Head of caudate nucleus (tissue), 42 donors: ENCODE data around the gene CYBRD1.
A peak's percentile ranks its signal among the peaks of the same experiment; 100 is the strongest.
"Not testable (repeated sequence)": the region's sequence is repeated elsewhere in the genome, so short reads cannot be mapped to it uniquely, and the experiment has no call there.

Experiments used
- DNase-seq, 42 donors: peaks; one replicate each; pipeline versions ENCODE4 v3.0.0 to v3.0.0-alpha.2; 2020 to 2021; ENCODE audit warnings: mixed read lengths in 7 of 42
- intact Hi-C: fragments of 100-400 bp; cut with DNase I; formaldehyde crosslinking; loops from one replicate; pipeline ENCODE4 v1.15.0; 2022

The CYBRD1 gene, protein sequence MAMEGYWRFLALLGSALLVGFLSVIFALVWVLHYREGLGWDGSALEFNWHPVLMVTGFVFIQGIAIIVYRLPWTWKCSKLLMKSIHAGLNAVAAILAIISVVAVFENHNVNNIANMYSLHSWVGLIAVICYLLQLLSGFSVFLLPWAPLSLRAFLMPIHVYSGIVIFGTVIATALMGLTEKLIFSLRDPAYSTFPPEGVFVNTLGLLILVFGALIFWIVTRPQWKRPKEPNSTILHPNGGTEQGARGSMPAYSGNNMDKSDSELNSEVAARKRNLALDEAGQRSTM

DNA sequence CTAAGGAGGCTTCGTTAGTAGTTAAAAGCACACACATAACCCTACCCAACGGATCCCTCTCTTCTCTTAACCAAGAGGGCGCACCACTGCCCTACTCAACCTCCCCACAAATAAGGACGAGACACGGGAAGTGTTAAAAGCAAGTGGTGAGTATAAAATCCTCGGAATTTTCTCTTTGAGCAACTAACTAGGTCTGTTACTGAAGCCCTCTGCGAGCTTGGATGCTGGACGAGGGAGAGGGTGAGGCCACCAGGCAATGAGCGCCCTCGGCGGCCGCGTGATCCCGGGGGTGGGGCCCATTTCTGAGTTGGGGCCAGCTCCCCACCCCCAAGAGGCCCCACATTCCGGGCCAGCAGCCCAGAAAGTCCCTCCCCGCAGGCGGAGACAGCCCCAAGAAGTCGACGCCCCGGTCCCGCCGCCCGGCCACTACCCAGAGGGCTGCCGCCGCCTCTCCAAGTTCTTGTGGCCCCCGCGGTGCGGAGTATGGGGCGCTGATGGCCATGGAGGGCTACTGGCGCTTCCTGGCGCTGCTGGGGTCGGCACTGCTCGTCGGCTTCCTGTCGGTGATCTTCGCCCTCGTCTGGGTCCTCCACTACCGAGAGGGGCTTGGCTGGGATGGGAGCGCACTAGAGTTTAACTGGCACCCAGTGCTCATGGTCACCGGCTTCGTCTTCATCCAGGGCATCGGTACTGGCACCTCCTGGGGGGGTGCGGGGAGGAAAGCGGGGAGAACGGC lies at the start of gene CYBRD1:
TSS of gene CYBRD1 (plus strand) at position 423 of the 736 bp plus-strand sequence. CDS start at position 495, 72 bp downstream.
- intact Hi-C loops, result loop anchor here (5.0 kb wide), 1 partner anchor 90 kb away; the partner anchor contains the start of genes DCAF17 and METTL8

DNA sequence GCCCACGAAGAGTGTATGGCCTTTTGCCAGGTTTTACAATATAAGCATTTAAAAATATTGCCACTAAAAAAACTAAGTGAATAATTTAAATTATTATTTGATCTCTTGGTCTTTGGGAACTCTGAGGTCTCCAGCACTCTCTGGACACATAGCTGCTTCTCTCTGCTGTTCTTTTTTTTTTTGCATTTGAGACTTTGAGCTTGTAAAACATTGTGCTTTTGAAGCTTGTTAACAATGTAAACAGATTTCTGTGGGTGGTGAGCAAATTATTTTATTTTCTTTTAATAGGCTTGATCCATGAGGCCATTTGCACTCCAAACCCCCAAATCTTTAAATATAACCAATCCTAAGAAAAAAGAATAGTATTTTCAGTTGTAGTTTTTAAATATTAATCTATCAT lies 46.3 kb upstream of the CYBRD1 start:
- intact Hi-C loops, result no loop called here
- DNase-seq, result no peak

More for the DNA sequence above, at the start of gene CYBRD1:
- peak; percentile 78 to 96 (median 90) for DNase-seq

DNA sequence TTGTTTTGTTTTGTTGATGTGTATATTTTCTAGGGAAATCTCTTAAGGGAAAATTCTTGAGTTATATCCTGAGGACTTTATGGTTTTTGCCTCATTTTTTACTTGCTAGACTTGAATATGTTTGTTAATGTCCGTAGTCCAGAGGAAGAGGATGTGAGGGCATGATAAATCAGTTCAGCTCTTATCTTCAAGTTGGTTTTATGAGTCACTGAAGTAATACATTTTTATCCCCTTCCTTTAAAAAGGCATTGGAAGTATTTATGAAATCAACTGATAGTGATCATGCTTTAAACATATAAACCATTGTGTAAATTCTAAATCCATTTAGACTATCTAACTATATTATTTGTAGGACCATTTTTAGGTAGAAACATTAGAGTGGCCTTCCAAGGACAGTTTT lies 43.9 kb upstream of the CYBRD1 start:
- no peak for DNase-seq
- intact Hi-C loops, result no loop called here

DNA sequence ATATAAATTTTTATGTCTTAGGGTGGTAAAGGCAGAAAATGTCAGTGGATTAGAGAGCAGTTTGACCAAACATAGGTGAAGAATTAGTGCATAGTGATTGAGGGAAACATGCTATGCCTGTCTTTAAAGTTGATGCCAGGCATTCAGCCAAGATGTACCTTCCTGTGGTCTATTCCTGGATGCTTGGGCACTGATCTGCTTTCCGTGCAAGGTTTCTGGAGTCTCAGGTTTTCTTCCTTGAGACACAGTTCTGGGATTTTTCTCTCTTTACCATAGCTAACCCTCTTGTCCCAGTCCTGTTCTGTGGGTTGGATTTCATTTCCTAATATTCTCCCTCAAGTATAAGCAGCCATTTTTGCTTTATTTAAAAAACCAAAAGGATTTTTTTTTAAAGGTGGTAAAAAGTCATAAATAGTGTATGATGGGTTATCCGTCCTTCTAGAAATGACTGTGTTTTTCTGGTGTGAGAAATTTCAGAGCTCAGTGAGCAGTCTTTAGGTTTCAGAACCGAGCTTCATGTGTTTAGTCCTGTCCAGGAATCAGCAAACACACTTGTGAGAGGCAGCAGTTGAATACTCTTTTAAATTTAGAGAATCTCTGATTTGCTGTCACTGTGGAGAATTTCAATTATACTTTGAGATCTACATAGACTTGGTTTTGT lies 43.0 kb upstream of the CYBRD1 start:
- DNase-seq, result no peak
- intact Hi-C loops, result no loop called here

DNA sequence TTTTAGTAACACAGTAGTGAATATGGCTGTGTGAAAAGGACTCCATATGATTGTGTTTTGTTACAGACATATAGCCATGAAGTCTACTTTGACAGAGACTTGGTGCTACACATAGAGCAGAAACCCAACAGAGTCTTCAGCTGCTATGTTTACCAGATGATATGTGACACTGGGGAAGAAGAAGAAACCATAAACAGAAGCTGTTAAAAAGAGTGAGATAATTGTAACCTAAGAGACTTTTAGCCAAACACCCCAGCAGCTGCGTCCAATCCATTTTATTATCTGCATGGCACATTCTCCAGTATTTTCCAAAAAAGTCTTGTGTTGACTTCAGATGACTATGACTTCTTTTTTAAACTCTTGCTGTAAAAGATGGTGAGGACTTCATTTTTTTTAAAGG lies 41.4 kb upstream of the CYBRD1 start:
- DNase-seq, result no peak
- intact Hi-C loops, result no loop called here

DNA sequence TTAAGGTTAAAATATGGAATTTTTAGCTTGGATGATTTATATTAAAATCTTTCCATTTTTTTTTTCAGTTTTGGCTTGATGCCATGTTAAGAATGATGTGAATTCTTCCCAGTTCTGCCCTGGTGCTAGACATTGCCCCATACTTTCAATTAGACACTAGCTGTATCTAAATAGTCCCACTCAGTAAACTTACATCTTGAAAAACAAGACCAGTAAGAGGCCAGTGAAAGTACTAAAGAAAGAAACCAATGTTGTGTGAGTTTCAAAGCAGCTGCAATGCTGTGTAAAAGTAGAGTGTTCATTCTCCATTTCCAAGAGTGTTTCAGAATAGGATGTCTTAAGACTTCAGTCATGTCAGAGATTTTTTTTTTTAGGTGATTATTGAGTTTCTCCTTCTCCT lies 40.0 kb upstream of the CYBRD1 start:
- intact Hi-C loops, result no loop called here
- DNase-seq, result no peak

DNA sequence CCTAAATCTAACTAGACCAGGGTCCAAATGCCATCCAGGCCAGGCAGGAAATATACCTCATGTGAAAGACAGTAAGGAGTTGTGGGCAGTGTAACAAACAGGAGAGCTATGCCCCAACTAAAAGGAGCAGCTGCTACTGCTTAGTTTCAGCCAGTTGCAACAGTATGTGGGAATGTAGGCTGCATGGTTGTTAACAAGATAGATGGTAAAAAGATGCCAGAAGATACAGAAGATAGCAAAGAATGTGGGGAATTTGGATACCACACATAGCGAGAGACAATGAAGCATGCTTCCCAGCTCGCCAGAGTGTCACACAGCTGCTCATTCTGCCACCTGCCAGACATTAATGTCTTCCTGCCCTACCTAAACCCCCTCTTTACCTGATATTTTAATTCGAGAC lies 39.4 kb upstream of the CYBRD1 start:
- no peak for DNase-seq
- intact Hi-C loops, result no loop called here

DNA sequence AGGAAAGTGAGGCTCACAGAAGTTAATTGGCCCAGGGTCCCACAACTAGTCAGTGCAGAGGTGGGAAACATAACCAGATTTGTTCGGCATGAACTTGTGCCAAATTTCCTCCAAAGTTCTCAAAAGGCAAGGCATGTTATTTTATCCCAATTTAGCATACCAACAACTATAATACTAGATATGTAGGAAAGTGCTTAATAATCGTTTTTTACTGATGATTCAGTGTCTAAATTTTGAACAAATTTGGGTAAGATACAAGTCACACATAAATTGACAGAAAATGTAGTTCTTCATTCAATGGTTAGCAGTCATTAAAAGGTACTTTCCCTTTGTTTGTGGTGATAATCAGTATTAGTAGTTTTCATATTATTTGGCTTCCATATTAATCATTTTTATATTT lies 38.5 kb upstream of the CYBRD1 start:
- no peak for DNase-seq

DNA sequence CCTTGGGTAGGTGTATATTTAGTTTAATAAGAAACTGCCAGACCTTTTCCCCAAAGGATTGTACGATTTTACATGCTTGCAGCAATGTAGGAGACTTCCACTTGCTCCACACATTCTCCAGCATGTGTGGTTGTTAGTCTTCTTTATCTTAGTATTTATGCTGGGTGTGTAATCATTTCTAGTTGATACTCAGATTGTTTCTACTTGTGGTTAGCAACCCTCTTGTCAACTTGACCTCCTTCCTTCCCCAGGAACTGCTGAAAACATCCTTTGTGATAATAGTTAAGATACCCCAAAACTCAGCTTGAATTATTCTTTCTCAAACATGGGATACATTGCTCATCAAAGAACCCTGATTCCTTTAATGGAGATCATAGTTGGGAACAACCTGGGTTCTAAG lies 37.2 kb upstream of the CYBRD1 start:
- no peak for DNase-seq
- intact Hi-C loops, result no loop called here

More for the DNA sequence above, 38.5 kb upstream of the CYBRD1 start:
- intact Hi-C loops, result no loop called here

DNA sequence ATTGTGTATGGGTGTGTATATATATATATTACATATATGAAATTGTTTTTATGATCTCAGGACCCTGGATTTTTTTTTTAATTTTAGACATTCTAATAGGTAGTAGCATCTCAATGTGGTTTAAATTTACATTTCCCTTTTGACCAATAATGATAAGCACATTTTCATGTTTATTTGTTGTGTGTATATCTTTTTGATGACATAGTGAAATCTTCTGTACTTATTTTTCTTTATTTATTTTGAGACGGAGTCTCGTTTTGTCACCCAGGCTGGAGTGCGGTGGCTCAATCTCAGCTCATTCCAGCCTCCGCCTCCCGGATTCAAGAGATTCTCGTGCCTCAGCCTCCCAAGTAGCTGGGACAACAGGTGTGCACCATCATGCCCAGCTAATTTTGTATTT lies 35.1 kb upstream of the CYBRD1 start:
- intact Hi-C loops, result no loop called here
- no peak for DNase-seq

DNA sequence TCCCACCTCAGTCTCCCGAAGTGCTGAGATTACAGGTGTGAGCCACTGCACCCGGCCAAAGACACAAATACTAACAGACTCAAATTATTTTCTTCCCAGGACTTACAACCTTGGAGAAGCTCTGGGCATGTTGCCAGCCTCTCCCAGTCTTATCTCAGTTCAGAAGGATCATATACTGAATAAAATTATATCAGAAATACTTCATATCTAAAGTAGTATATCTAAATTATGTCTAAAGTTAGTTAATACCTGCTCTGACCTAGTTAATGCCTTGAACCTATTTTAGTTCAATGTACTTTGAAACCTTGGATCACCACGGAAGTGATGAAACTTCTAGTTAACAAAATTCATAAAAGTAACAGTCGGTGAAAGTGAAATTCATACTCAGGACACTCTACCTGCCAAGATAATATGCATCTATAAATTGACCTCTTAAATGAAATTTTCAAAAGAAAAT lies 34.4 kb upstream of the CYBRD1 start:
- DNase-seq, result no peak
- intact Hi-C loops, result no loop called here

DNA sequence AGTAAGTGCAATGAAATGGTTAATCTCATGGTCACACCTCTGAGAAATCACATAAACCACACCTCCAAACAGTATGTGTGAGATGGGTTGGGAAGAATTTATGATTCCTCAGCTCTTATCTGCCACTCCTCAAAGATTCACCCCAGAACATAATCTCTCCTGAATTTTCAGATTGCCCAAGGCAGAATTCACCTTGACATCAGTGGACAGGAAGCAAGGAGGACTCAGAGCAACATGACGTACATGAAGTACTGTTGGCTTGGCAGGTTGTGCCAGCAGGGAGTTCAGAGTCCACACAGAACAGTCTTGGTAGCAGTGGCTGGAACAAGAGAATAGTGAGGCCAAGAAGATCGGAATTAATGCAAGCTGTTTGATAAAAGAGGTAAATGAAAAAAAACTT lies 31.7 kb upstream of the CYBRD1 start:
- no peak for DNase-seq
- intact Hi-C loops, result no loop called here

DNA sequence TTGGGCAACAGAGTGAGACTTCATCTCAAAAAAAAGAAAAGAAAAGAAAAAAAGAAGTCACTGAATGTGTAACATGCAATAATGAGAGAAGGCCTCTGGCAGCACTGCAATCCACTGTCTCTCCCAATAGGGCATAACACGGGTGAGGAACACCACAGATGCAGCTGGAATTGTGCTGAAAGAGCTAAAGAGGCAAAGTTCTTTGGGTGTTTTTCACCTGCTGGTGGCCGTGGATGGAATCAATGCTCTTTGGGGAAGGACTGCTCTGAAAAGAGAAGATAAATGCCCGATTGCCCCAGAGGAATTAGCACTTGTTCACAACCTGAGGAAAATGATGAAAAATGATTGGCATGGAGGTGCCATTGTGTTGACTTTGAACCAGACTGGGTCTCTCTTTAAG lies 31.0 kb upstream of the CYBRD1 start:
- intact Hi-C loops, result no loop called here

DNA sequence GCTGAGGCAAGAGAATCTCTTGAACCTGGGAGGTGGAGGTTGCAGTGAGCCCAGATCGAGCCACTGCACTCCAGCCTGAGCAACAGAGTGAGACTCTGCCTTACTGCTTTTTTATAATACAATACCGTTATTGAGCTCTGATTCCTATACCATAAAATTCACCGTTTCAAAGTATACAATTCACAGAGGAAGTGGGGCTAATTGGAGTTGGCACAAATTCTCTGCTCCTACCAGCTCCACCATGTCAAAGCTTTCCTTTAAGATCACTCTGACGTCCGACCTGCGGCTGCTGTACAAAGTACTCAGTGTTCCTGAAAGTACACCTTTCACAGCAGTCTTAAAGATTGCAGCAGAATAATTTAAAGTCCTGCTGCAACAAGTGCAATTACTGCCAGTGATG lies 29.6 kb upstream of the CYBRD1 start:
- no peak for DNase-seq
- intact Hi-C loops, result no loop called here

More for the DNA sequence above, 31.0 kb upstream of the CYBRD1 start:
- DNase-seq, result no peak

DNA sequence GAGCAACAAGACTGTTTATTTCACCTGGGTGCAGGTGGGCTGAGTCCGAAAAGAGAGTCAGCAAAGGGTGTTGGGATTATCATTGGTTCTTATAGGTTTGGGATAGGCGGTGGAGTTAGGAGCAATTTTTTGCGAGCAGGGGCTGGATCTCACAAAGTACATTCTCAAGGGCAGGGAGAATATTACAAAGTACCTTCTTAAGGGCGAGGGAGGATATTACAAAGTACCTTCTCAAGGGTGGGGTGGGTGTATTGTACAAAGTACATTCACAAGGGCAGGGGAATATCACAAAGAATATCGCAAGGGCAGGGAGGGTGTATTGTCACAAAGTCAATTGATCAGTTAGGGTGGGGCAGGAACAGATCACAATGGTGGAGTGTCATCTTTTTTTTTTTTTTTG lies 24.6 kb upstream of the CYBRD1 start:
- DNase-seq, intact Hi-C loops: not testable (repeated sequence)

DNA sequence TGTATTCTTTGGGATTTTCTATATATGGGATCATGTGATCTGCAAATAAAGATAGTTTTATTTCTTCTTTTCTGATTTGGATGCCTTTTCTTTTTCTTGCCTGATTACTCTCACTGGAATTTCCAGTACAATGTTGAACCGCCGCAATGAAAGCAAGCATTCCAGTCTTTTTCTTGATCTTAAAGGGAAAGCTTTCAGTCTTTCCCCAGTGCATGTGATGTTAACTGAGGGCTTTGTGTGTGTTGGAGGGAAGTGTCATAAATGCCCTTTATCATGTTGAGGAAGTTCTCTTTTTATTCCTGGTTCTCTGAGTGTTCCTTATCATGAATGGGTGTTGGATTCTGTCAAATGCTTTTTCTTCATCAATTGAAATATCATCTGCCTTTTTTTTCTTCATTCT lies 16.9 kb upstream of the CYBRD1 start:
- no peak for DNase-seq
- intact Hi-C loops, result no loop called here

DNA sequence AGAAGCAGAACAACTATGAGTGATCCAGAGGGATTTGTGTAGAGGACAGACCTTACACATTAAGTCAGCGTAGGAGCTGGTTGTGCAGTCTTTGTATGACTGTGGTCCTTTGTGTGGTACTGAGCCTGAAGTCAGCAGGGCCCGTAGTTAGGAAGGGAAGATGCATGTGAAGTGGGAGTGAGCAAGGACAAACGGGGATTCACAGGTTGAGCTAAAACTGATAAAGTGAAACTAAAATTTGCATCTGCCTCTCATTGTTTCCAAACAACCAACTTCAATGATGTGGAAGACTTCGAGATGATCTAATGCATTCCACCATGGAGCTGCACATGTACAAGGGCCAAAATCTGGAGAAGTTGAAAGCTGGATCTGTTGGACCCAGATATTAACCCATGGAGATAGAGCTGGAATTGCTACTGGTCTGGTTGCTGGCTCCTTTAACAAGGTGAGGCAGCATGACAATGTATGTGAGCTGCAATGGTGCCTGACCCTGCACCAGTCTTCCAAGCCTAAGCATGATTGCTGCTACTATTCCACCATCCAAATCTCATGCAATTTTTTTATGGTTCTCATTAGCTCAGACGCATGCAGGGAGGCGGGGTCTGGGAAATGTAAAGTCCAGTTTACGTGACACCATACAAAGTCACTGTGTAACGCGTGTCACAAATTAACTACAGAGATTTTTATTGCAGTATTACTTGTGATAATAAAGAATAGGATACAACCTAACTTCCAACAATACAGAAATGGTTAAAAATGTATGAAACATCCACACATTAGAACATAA lies 12.1 kb upstream of the CYBRD1 start:
- intact Hi-C loops, result no loop called here
- no peak for DNase-seq

DNA sequence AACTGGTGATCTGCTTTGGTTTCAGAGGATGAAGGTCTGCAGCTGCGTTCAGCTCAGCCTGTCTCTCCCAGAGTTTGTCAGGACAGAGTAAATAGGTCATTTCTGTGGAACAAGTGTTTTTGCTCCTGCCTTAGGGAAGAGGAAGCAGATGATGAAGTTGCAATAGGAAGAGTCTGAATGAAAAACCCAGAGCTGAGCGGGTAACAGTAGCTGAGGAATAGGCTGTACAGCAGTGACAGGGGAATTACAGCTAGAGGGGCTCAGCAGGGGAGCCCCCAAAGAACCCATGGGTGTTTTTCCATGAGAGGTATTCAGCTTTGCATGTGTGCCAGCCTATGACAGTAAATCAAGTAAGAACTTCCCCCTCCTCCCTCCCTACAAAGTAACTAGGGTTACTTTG lies 10.3 kb upstream of the CYBRD1 start:
- DNase-seq, result no peak
- intact Hi-C loops, result no loop called here

DNA sequence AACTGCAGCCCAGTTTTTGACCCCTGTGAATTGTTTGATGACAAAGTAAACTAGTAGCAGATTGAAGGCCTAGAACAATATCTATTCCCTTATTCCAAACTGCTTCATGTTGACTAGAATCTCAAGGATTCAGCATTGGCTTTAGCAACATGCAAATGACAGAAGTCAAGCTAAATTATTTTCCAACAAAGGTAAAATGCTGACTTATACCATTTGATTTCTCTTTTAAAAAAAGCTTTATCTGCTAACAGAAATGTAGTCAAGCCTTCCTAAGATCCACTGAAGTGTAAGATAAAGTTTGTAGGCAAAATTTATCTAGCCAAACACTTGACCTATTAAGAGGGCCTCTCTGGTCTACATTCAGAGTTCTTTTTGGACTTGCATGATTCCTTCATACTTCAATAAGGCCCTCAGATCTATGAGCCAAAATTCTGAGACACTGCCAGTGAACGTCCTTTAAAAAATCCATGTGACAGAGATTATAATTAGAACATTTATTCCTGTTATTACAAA lies 9.5 kb upstream of the CYBRD1 start:
- no peak for DNase-seq
- intact Hi-C loops, result no loop called here
